Neuronal stem cell (in vitro differentiated cells): ENCODE data around the gene CDK13.

ENCODE experiments used
- DNase-seq: peaks from one replicate; pipeline ENCODE4 v3.0.0-alpha.2; 2013; ENCODE audit warnings: low spot score
- H2AFZ ChIP-seq: one replicate; pipeline ENCODE4 v1.6.1; 2013; ENCODE audit warnings: mild to moderate bottlenecking, low read length, inconsistent platforms
- H2AK5ac ChIP-seq: 2 replicates; pipeline ENCODE4 v1.6.1; 2013; ENCODE audit warnings: low read depth, mild to moderate bottlenecking, inconsistent platforms, low read length, moderate library complexity, mixed read lengths
- H2BK120ac ChIP-seq: 2 replicates; pipeline ENCODE4 v1.6.1; 2013; ENCODE audit warnings: low read depth, mild to moderate bottlenecking, inconsistent platforms, low read length, moderate library complexity, mixed read lengths
- H2BK12ac ChIP-seq: one replicate; pipeline ENCODE4 v1.6.1; 2013; ENCODE audit warnings: low read length, inconsistent platforms
- H2BK15ac ChIP-seq: 2 replicates; pipeline ENCODE4 v1.6.1; 2013; ENCODE audit warnings: mild to moderate bottlenecking, low read length, inconsistent platforms, mixed read lengths
- H2BK5ac ChIP-seq: one replicate; pipeline ENCODE4 v1.6.1; 2013; ENCODE audit warnings: inconsistent platforms, mild to moderate bottlenecking, low read length, moderate library complexity
- H3K14ac ChIP-seq: one replicate; pipeline ENCODE4 v1.6.1; 2013; ENCODE audit warnings: low read length, inconsistent platforms
- H3K18ac ChIP-seq: 2 replicates; pipeline ENCODE4 v1.6.1; 2013; ENCODE audit warnings: low read length, inconsistent platforms
- H3K23ac ChIP-seq: 2 replicates; pipeline ENCODE4 v1.6.1; 2013; ENCODE audit warnings: low read depth, mild to moderate bottlenecking, mixed read lengths, low read length, inconsistent platforms; ENCODE audit not compliant: poor library complexity
- H3K27ac ChIP-seq: replicated peaks from 3 replicates; pipeline ENCODE4 v1.5.1; 2013; ENCODE audit warnings: low read length, inconsistent platforms
- H3K27me3 ChIP-seq, 3 experiments: 2 replicates each; pipeline ENCODE4 v1.6.1; 2013; ENCODE audit warnings: low read length in 3 of 3, mild to moderate bottlenecking in 2 of 3, inconsistent platforms in 1 of 3, low read depth in 1 of 3, mixed read lengths in 1 of 3, moderate library complexity in 1 of 3; ENCODE audit not compliant: control insufficient read depth in 3 of 3, insufficient read depth in 3 of 3
- H3K36me3 ChIP-seq, 2 donors: replicated peaks in 1 of 2; 2 replicates each; pipeline ENCODE4 v1.6.1; 2013; ENCODE audit warnings: low read length in 2 of 2; ENCODE audit not compliant: control insufficient read depth in 2 of 2, insufficient read depth in 2 of 2
- H3K4ac ChIP-seq: 2 replicates; pipeline ENCODE4 v1.6.1; 2013; ENCODE audit warnings: inconsistent platforms, mild to moderate bottlenecking, low read length, moderate library complexity
- H3K4me1 ChIP-seq, 2 donors: 1 replicate in 1 of 2; 2 replicates in 1 of 2; pipeline ENCODE4 v1.6.1; 2013; ENCODE audit warnings: low read length in 2 of 2, low read depth in 1 of 2; ENCODE audit not compliant: control insufficient read depth in 2 of 2, insufficient read depth in 1 of 2
- H3K4me2 ChIP-seq: one replicate; pipeline ENCODE4 v1.6.1; 2013; ENCODE audit warnings: mild to moderate bottlenecking, low read length, inconsistent platforms; ENCODE audit not compliant: insufficient read depth, poor library complexity, severe bottlenecking
- H3K4me3 ChIP-seq, 2 donors: 2 replicates each; pipeline ENCODE4 v1.5.1; 2013; ENCODE audit warnings: low read length in 2 of 2, mild to moderate bottlenecking in 2 of 2, inconsistent platforms in 1 of 2, moderate library complexity in 1 of 2
- H3K79me1 ChIP-seq: one replicate; pipeline ENCODE4 v1.6.1; 2013; ENCODE audit warnings: low read depth, mild to moderate bottlenecking, inconsistent platforms, low read length, moderate library complexity
- H3K9ac ChIP-seq: one replicate; pipeline ENCODE4 v1.6.1; 2013; ENCODE audit warnings: mild to moderate bottlenecking, low read depth, low read length, inconsistent platforms; ENCODE audit not compliant: poor library complexity
- H3K9me3 ChIP-seq, 2 donors: replicated peaks in 1 of 2; 2 replicates each; pipeline versions ENCODE3 to v1.6.1; 2013; ENCODE audit warnings: low read length in 2 of 2, mild to moderate bottlenecking in 2 of 2, inconsistent platforms in 1 of 2, low read depth in 1 of 2, mixed read lengths in 1 of 2, moderate library complexity in 1 of 2; ENCODE audit not compliant: control insufficient read depth in 2 of 2, insufficient read depth in 1 of 2
- H4K8ac ChIP-seq: one replicate; pipeline ENCODE4 v1.6.1; 2013; ENCODE audit warnings: low read depth, mild to moderate bottlenecking, inconsistent platforms, low read length, moderate library complexity
- H4K91ac ChIP-seq: one replicate; pipeline ENCODE4 v1.6.1; 2013; ENCODE audit warnings: low read length, low read depth, mild to moderate bottlenecking, inconsistent platforms; ENCODE audit not compliant: poor library complexity
- WGBS, 2 donors: extraction: QIAGEN DNeasy Blood & Tissue Kit; methylation state at CpG; one replicate each; pipeline ENCODE4 v1.1.7; 2013; ENCODE audit warnings: missing lambda C conversion rate in 2 of 2, mixed read lengths in 1 of 2; ENCODE audit not compliant: insufficient read length in 2 of 2, insufficient replicate concordance in 1 of 2; ENCODE audit errors: extremely low coverage in 2 of 2; 5-methylcytosine and 5-hydroxymethylcytosine counted together

CDK13 gene

DNA sequence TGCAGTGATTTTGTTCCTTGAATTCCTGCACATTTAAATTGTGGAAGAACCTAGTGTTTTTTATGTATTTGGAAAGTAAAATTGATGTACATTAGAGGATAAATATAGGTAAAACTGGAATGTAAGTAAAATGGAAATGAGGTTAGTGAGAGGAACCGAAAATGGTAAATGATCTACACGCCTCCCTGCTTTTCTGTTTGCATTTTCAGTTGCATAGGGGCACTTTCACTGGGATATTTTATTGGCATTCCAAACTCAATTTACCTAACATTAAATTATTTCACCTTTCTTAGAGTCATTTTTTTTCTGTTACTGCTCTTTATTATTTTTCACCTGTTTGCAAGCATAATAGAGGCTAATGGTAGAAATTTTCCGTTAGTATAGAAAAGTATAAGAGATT, 8.0 kb downstream of the CDK13 start:
- Histone ChIP-seq H3K14ac (no peak overlapping the region), H2BK120ac (no peak overlapping the region), H3K4me3 (no peak overlapping the region), H3K4ac (no peak overlapping the region), H2AFZ (no peak overlapping the region), H3K4me1 (peaks cover 2 to 3% of the 10 kb centered on the region in 2 donors), H4K91ac (no peak overlapping the region), H2BK5ac (no peak overlapping the region), H3K79me1 (peaks cover 3% of the 10 kb centered on the region), H3K36me3 (peaks cover 0 to 45% of the 10 kb centered on the region in 2 donors), H2BK15ac (no peak overlapping the region), H3K27me3 (no peaks in the 10 kb centered on the region), H3K23ac (no peak overlapping the region), H3K18ac (no peak overlapping the region), H2BK12ac (no peak overlapping the region), H3K9ac (no peak overlapping the region), H3K27ac (no peak overlapping the region), H3K4me2 (no peak overlapping the region), H4K8ac (no peak overlapping the region), H3K9me3 (peaks cover 0 to 45% of the 10 kb centered on the region in 2 donors), H2AK5ac (no peak overlapping the region)
- no peak for DNase-seq
- WGBS, 2 donors: no CpG with 5 or more reads among the region's 3 CpGs

DNA sequence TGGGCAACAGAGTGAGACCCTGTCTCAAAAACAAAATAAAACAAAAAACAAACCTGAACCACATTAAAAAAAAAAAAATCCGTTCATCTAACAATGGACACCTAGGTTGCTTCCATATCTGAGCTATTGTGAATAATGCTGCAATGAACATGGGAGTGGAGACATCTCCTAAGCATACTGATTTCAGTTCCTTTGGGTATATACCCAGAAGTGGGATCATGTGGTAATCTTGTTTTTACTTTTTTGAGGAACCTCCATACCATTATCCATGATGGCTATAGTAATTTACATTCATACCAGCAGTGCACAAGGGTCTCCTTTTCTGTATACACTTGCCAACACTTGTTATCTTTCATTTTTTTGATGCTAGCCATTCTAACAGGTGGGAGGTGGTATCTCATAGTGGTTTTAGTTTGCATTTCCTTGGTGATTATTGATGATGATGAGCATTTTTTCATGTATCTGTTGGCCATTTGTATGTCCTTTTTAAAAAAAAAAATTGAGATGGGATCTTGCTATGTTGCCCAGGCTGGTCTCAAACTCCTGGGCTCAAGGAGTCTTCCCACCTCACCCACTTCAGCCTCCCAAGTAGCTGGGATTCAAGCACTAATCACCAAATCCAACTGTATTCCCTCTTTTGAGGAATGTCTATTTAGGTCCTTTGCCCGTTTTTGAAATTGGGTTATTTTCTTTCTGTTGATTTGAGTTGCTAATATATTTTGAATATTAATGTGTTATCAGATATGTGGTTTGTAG, 17.5 kb downstream of the CDK13 start:
- no peak for DNase-seq
- Histone ChIP-seq H3K27me3 (no peaks in the 10 kb centered on the region), H2BK12ac (no peak overlapping the region), H4K8ac (no peak overlapping the region), H3K4me1 (no peaks in the 10 kb centered on the region), H3K23ac (no peak overlapping the region), H3K18ac (no peak overlapping the region), H3K79me1 (peaks cover 8% of the 10 kb centered on the region), H2BK5ac (no peak overlapping the region), H2BK15ac (no peak overlapping the region), H3K27ac (no peak overlapping the region), H3K9me3 (peaks cover 0 to 12% of the 10 kb centered on the region in 2 donors), H2BK120ac (no peak overlapping the region), H3K36me3 (no peaks in the 10 kb centered on the region), H3K14ac (no peak overlapping the region), H2AFZ (no peak overlapping the region), H3K4me2 (no peak overlapping the region), H3K9ac (no peak overlapping the region), H3K4me3 (no peak overlapping the region), H3K4ac (no peak overlapping the region), H2AK5ac (no peak overlapping the region), H4K91ac (no peak overlapping the region)
- whole genome bisulfite sequencing, 2 donors: no CpG with 5 or more reads among the region's 2 CpGs

DNA sequence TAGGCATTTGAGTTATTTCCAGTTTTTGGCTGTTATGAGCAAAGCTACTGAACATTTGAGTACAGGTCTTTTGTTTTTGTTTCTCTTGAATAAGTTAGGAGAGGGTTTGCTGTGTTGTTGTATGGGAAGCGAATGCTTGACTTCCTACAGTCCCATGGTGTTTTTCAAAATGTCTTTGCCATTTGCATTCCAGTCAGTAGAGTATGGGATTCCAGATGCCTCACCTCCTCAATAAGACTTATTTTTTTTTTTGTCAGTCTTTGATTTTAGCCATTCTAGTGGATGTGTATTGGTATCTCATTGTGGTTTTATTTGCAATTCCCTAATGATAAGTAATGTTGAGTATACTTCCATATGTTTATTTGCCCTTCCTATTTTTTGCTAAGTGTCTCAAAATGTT, 19.4 kb downstream of the CDK13 start:
- H3K4ac ChIP-seq: no peak overlapping the region
- no peak overlapping the region for H2BK5ac ChIP-seq
- no peak overlapping the region for H3K18ac ChIP-seq
- no peaks in the 10 kb centered on the region for H3K27me3 ChIP-seq
- no peak overlapping the region for H3K9ac ChIP-seq
- H3K23ac ChIP-seq: no peak overlapping the region
- H3K9me3 ChIP-seq: peaks cover 0 to 12% of the 10 kb centered on the region in 2 donors
- H3K4me3 ChIP-seq: no peak overlapping the region
- no CpG with 5 or more reads among the region's 1 CpG for WGBS, 2 donors
- H3K79me1 ChIP-seq: peaks cover 8% of the 10 kb centered on the region
- no peak overlapping the region for H3K4me2 ChIP-seq
- H2BK12ac ChIP-seq: no peak overlapping the region
- no peak overlapping the region for H2BK120ac ChIP-seq
- no peak overlapping the region for H4K8ac ChIP-seq
- no peak for DNase-seq
- no peaks in the 10 kb centered on the region for H3K36me3 ChIP-seq
- no peak overlapping the region for H2AFZ ChIP-seq
- H3K4me1 ChIP-seq: no peaks in the 10 kb centered on the region
- no peak overlapping the region for H2BK15ac ChIP-seq
- no peak overlapping the region for H4K91ac ChIP-seq
- no peak overlapping the region for H3K27ac ChIP-seq
- no peak overlapping the region for H3K14ac ChIP-seq
- H2AK5ac ChIP-seq: no peak overlapping the region

DNA sequence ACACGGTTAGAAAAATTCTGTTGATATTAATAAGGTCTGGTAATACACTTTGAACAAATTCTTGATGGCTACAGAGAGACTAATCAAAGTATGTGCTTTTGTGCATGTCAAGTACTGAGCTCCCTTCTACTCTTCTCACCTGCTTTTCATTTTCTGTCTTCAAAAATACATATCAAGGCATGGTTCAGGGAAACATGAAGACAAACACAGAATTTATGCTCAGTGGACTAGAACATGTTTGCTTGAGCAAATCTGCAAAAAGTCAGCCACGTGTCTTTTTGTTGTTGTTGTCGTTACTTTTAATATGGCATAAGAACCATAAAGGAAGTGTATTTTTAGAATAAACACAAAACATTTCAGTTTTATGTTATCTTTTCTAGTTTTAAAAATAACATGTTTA, 21.9 kb downstream of the CDK13 start:
- Histone ChIP-seq H3K4me2 (no peak overlapping the region), H2BK15ac (no peak overlapping the region), H2AK5ac (no peak overlapping the region), H3K9ac (no peak overlapping the region), H3K27ac (no peak overlapping the region), H4K8ac (no peak overlapping the region), H2BK12ac (no peak overlapping the region), H2BK120ac (no peak overlapping the region), H3K4ac (no peak overlapping the region), H3K9me3 (peaks cover 0 to 10% of the 10 kb centered on the region in 2 donors), H3K18ac (no peak overlapping the region), H3K4me3 (no peak overlapping the region), H3K23ac (no peak overlapping the region), H2BK5ac (no peak overlapping the region), H3K4me1 (no peaks in the 10 kb centered on the region), H2AFZ (no peak overlapping the region), H3K27me3 (no peaks in the 10 kb centered on the region), H4K91ac (no peak overlapping the region), H3K14ac (no peak overlapping the region), H3K36me3 (no peaks in the 10 kb centered on the region), H3K79me1 (peaks cover 7% of the 10 kb centered on the region)
- DNase-seq: no peak
- WGBS, 2 donors: no CpG with 5 or more reads among the region's 3 CpGs
